D721Med (cell line): Measurements from ENCODE around the gene LTN1.

Experiments
- DNase-seq: peaks from one replicate; pipeline ENCODE4 v3.0.0; 2011; ENCODE audit warnings: low spot score; ENCODE audit not compliant: insufficient read length
- FAIRE-seq: peaks from 2 replicates; lab custom pipeline; 2011; peaks lifted over from hg19 to GRCh38; lab: Jason Lieb, UNC
- TF ChIP-seq, protein P1 (sequence below): IDR thresholded peaks from 2 replicates; pipeline ENCODE4 v1.5.1; 2012; ENCODE audit warnings: mild to moderate bottlenecking, control low read depth; ENCODE audit not compliant: insufficient read depth; ENCODE audit errors: missing control alignments

Gene LTN1

DNA sequence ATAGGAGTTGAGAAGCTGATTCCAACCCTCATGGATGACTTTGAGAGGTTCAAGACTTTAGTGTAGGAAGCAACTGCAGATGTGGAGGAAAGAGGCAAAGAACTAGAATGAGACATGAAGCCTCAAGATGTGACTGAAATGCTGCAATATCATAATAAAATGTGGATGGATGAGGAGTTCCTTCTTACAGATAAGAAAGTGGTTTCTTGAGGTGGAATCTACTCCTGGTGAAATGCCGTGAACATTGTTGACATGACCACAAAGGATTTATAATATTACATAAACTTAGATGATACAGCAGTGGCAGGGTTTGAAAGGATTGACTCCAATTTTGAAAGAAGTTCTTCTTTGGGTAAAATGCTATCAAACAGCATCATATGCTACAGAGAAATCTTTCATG lies 28.8 kb downstream of the LTN1 start:
- FAIRE-seq (no peak), DNase-seq (no peak)
- TF ChIP-seq, protein P1, sequence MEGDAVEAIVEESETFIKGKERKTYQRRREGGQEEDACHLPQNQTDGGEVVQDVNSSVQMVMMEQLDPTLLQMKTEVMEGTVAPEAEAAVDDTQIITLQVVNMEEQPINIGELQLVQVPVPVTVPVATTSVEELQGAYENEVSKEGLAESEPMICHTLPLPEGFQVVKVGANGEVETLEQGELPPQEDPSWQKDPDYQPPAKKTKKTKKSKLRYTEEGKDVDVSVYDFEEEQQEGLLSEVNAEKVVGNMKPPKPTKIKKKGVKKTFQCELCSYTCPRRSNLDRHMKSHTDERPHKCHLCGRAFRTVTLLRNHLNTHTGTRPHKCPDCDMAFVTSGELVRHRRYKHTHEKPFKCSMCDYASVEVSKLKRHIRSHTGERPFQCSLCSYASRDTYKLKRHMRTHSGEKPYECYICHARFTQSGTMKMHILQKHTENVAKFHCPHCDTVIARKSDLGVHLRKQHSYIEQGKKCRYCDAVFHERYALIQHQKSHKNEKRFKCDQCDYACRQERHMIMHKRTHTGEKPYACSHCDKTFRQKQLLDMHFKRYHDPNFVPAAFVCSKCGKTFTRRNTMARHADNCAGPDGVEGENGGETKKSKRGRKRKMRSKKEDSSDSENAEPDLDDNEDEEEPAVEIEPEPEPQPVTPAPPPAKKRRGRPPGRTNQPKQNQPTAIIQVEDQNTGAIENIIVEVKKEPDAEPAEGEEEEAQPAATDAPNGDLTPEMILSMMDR = no peak

DNA sequence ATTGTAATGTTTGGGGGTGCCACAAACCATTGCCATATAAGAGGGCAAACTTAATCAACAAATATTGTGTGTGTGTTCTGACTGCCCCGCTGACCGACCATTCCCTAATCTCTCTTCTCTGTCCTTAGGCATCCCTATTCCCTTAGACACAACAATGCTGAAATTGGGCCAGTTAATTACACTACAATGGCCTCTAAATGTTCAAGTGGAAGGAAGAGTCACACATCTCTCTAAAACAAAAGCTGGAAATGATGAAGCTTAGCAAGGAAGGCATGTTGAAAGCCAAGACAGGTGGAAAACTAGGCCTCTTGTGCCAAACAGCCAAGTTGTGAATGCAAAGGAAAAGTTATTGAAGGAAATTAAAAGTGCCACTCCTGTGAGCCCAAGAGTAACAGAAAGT lies 30.2 kb downstream of the LTN1 start:
- DNase-seq (no peak), FAIRE-seq (no peak)
- TF ChIP-seq, protein P1 = no peak

DNA sequence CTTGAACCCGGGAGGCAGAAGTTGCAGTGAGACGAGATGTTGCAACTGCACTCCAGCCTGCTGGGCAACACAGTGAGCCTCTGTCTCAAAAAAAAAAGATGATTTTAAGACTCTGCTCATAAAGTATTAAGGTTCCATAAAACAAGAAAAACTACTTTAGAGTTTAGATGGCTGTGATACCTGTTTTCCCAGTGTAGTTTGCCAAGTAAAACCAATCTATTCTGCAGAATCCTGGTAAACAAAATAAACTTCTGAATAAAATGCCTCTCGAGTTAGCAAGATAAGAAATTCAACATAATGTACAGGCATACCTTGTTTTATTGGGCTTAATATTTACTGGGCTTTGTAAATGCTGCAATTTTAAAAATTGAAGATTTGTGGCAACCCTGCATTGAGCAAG lies 30.8 kb downstream of the LTN1 start:
- no peak for FAIRE-seq
- DNase-seq = no peak
- TF ChIP-seq, protein P1 = no peak

DNA sequence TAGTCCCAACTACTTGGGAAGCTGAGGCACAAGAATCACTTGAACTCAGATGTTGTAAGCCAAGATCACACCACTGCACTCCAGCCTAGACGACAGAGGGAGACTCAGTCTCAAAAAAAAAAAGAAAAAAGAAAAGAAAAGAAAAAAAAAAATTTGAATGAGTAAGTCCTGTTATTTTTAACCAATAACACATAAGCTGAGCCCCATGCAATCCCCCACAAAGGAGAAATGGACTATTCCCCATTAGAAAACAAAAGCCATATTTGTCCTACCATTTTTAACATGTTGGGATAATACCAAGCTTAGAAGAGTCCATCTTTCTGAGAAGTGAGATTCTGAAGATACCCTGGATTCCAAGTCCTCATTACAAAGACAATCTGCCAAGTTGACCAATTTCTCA lies 32.4 kb downstream of the LTN1 start:
- FAIRE-seq = no peak
- DNase-seq = no peak
- TF ChIP-seq, protein P1 = no peak

DNA sequence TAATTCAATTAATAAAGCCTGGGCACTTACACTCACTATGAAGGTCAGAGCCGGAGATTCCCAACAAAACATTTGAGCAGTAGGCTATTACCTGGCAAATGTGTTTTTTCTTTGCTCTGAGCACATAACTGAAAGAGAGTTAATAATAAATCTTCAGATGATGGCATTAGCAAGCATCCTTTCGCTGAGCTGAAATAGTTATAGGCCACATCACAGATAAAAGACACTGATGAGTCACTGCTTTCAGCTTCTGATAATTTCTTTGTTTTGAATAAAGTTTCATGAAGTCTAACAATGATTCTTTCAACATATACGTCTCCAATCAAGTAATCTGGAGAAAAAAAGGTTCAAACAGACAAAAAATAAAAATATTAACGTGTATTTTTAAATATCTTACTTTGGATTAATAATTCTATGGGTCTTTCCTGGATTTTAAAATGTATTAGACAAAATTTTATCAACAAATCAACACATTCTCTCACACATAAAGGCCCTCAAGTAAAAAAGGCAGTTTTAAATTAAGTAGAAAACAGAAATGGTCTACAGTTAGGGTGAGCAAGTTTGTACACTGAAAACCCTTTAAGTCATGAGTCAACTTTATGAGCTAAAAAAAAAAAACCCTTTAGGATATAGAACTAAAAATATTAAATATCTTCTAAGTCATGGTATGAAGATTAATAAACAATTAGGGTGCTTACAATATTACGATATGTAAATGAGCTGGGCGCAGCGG lies 33.1 kb downstream of the LTN1 start:
- no peak for DNase-seq
- no peak for FAIRE-seq
- TF ChIP-seq, protein P1 = no peak

DNA sequence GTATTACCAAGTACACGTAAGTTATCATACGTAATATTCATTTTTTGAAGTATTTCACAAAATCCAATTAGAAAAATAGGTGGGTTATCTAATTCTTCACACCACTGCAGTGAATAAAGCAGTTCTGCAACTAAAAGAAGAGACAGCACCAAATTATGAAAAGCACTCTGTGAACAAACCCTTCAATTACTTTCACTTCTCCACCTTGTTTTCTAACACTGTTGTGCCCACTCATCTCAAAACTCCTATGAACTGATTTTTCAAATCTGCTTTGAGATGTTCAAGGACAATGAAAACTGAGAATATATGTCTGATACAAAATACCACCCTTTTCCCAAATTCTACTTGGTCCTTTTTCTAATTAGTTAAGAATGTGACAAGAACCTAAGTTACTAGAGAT lies 39.4 kb downstream of the LTN1 start:
- TF ChIP-seq, protein P1 = no peak
- FAIRE-seq (peak; percentile 16), DNase-seq (no peak)

DNA sequence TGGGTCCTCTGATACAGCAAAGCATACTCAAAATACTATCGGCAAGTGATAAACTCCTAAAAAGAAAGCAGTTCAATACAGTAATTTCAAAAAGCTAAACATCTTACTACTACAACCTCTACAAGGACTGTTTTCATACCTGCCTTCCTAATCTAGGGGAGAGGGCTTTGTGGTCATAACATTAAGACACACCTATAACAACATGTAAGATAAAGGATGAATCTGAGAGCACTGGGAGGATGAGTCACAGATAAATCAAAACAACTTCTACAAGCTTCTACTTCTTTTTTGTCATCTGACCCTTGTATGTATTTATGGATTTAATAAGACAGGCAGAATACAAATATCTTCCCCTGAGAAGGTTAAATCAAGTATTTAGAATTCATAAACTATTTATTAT lies 40.0 kb downstream of the LTN1 start:
- no peak for DNase-seq
- no peak for FAIRE-seq
- TF ChIP-seq, protein P1 = no peak
